Hepatocyte (in vitro differentiated cells): ENCODE data around the gene CAPN2. TPM values are rescaled to one million over a fixed set of nuclear protein-coding genes. Genes with fewer than 3 reads are reported as not detected.
A peak's percentile ranks its signal among the peaks of the same experiment; 100 is the strongest.
"Not testable (repeated sequence)": the region's sequence is repeated elsewhere in the genome, so short reads cannot be mapped to it uniquely, and the experiment has no call there.

Experiments used
- DNase-seq: peaks from one replicate; pipeline ENCODE4 v3.0.0-alpha.2; 2016; ENCODE audit warnings: low spot score
- H2AFZ ChIP-seq: fragments of 200-600 bp; sonication (generic); 2 replicates; pipeline ENCODE4 v1.6.0; 2016; ENCODE audit warnings: antibody characterized with exemption, mild to moderate bottlenecking
- H3K27ac ChIP-seq: fragments of 200-600 bp; sonication (generic); 2 replicates; pipeline ENCODE4 v1.5.1; 2016; ENCODE audit warnings: mild to moderate bottlenecking
- H3K27me3 ChIP-seq: fragments of 200-600 bp; sonication (generic); 2 replicates; pipeline ENCODE4 v1.6.1; 2016
- H3K36me3 ChIP-seq: fragments of 200-600 bp; sonication (generic); replicated peaks from 2 replicates; pipeline ENCODE4 v1.5.1; 2016; ENCODE audit warnings: low read depth; ENCODE audit not compliant: insufficient read depth
- H3K4me1 ChIP-seq: fragments of 200-600 bp; sonication (generic); 2 replicates; pipeline ENCODE4 v1.5.1; 2016; ENCODE audit warnings: mild to moderate bottlenecking, moderate library complexity; ENCODE audit not compliant: insufficient read depth
- H3K4me2 ChIP-seq: fragments of 200-600 bp; sonication (generic); 2 replicates; pipeline ENCODE4 v1.6.0; 2016
- H3K4me3 ChIP-seq: fragments of 200-600 bp; sonication (generic); 2 replicates; pipeline ENCODE4 v1.5.1; 2016; ENCODE audit warnings: mild to moderate bottlenecking
- H3K79me2 ChIP-seq: fragments of 200-600 bp; sonication (generic); 2 replicates; pipeline ENCODE4 v1.6.0; 2017; ENCODE audit warnings: mild to moderate bottlenecking
- H3K9me2 ChIP-seq: fragments of 200-600 bp; sonication (generic); replicated peaks from 2 replicates; pipeline ENCODE4 v1.6.0; 2017; ENCODE audit warnings: mild to moderate bottlenecking; ENCODE audit not compliant: insufficient read depth
- H3K9me3 ChIP-seq: fragments of 200-600 bp; sonication (generic); 2 replicates; pipeline ENCODE4 v1.5.1; 2016; ENCODE audit warnings: low read depth, mild to moderate bottlenecking
- H4K20me1 ChIP-seq: fragments of 200-600 bp; sonication (generic); 2 replicates; pipeline ENCODE4 v1.6.0; 2016; ENCODE audit warnings: mild to moderate bottlenecking; ENCODE audit not compliant: insufficient read depth, poor library complexity, severe bottlenecking
- EZH2 ChIP-seq: fragments of 200-600 bp; sonication (generic); IDR thresholded peaks from 2 replicates; pipeline ENCODE4 v1.6.1; 2016; ENCODE audit warnings: antibody characterized with exemption, mild to moderate bottlenecking, borderline replicate concordance
- EZH2phosphoT487 ChIP-seq: fragments of 200-600 bp; sonication (generic); IDR thresholded peaks from one replicate; pipeline ENCODE4 v1.6.1; 2018; ENCODE audit warnings: antibody characterized with exemption, mild to moderate bottlenecking, low read depth, moderate library complexity; ENCODE audit not compliant: unreplicated experiment, severe bottlenecking
- WGBS: methylation state at CpG from one replicate; pipeline ENCODE4 v1.1.6; 2016; ENCODE audit warnings: low lambda C conversion rate; ENCODE audit errors: missing lambda C conversion rate; 5-methylcytosine and 5-hydroxymethylcytosine counted together
- polyA plus RNA-seq: library from polyadenylated mRNA; unstranded; fragments of >200 nt; fragmentation: Nextera tagmentation; extraction: Ambion mirVana; gene quantifications from 2 replicates; pipeline ENCODE4 v1.2.1, GENCODE V29; 2016
- total RNA-seq: library from RNA; depleted of rRNA; stranded (reverse); fragments of >200 nt; gene quantifications from 2 replicates; pipeline ENCODE4 v1.2.3, GENCODE V29; 2014
- TF ChIP-seq, protein P1 (sequence below): fragments of 200-600 bp; sonication (generic); IDR thresholded peaks from 2 replicates; pipeline ENCODE4 v1.5.1; 2016; ENCODE audit warnings: antibody characterized with exemption, mild to moderate bottlenecking; ENCODE audit not compliant: poor library complexity

Gene CAPN2
- total and polyA plus RNA-seq, 2 experiments from 2014 or later = 147 to 162 TPM

DNA sequence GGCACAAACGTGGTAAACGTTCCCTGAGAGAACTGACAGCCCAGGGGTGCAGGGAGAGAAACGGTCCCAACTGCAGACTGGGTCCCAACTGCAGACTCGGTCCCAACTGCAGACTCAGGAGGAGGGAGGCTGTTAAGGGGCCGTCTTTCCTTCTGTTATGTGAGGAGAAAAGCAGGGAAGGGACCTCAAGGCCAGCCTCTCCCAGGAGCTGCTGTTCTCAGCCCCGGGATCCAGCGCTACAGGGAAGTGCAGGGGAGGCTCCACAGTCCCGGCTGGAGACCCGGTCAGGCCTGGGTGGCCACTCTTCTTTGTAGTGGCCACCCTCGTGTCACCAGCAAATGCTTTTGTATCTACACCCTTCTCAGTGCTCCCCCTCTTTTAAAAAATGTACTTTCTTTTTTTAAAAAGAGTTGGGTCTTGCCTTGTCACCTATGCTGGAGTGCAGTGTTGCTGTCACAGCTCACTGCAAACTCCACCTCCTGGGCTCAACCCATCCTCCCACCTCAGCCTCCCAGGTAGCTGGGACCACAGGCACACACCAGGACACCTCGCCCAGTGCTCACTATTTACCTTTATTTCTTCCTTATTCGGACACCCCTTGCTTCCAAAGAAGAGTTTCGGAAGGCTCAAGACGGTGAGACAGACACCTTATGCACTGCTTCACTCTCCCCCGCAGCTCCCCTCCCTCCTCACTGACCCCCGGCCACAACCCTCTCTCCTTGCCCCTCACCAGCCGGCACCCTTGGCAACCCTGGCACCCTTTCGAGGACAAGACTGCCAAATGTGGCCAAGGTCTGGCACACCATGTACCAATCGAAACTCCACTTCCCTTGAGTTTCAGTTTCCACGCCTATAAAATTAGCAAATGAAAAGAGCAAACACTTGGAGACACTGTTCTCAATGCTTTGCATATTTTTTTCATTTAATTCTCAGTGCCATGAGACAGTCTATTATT, 21.8 kb downstream of the CAPN2 start:
- 75% methylated on average over 20 of the region's 20 CpGs for WGBS
- no peaks in the 10 kb centered on the region for H4K20me1 ChIP-seq
- H3K4me2 ChIP-seq = no peak overlapping the region
- H3K4me3 ChIP-seq = no peak overlapping the region
- H3K4me1 ChIP-seq = peaks cover 64% of the 10 kb centered on the region
- H3K79me2 ChIP-seq = peaks cover 44% of the 10 kb centered on the region
- no peak for TF ChIP-seq EZH2phosphoT487
- TF ChIP-seq, protein P1, sequence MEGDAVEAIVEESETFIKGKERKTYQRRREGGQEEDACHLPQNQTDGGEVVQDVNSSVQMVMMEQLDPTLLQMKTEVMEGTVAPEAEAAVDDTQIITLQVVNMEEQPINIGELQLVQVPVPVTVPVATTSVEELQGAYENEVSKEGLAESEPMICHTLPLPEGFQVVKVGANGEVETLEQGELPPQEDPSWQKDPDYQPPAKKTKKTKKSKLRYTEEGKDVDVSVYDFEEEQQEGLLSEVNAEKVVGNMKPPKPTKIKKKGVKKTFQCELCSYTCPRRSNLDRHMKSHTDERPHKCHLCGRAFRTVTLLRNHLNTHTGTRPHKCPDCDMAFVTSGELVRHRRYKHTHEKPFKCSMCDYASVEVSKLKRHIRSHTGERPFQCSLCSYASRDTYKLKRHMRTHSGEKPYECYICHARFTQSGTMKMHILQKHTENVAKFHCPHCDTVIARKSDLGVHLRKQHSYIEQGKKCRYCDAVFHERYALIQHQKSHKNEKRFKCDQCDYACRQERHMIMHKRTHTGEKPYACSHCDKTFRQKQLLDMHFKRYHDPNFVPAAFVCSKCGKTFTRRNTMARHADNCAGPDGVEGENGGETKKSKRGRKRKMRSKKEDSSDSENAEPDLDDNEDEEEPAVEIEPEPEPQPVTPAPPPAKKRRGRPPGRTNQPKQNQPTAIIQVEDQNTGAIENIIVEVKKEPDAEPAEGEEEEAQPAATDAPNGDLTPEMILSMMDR = no peak
- no peak for TF ChIP-seq EZH2
- no peaks in the 10 kb centered on the region for H3K27me3 ChIP-seq
- no peaks in the 10 kb centered on the region for H3K9me3 ChIP-seq
- no peak for DNase-seq
- H3K9me2 ChIP-seq = no peaks in the 10 kb centered on the region
- H3K27ac ChIP-seq = peak overlapping the region; percentile 77
- H3K36me3 ChIP-seq = no peaks in the 10 kb centered on the region
- H2AFZ ChIP-seq = no peak overlapping the region

DNA sequence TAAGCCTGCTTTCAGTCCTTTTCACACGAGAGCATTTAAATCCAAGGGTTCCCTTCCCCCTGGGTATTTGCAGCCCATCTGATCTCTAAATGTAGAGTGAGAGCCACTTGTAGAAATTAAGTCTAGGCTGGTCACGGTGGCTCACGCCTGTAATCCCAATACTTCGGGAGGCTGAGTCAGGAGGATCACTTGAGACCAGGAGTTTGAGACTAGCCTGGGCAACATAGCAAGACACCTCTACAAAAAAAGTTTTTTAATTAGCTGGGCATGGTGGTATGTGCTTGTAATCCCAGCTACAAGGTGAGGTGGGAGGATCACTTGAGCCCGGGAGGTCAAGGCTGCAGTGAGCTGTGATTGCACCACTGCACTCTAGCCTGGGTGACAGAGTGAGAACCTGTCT, 24.3 kb downstream of the CAPN2 start:
- H3K27ac ChIP-seq = peak overlapping the region; percentile 59
- not testable (repeated sequence) for H3K9me3 ChIP-seq, DNase-seq, H3K4me2 ChIP-seq, H3K9me2 ChIP-seq, H4K20me1 ChIP-seq, H3K36me3 ChIP-seq, H3K4me3 ChIP-seq, H3K27me3 ChIP-seq, H2AFZ ChIP-seq
- WGBS = 89% methylated on average over 5 of the region's 5 CpGs
- peaks cover 35% of the 10 kb centered on the region for H3K79me2 ChIP-seq
- peaks cover 67% of the 10 kb centered on the region for H3K4me1 ChIP-seq

DNA sequence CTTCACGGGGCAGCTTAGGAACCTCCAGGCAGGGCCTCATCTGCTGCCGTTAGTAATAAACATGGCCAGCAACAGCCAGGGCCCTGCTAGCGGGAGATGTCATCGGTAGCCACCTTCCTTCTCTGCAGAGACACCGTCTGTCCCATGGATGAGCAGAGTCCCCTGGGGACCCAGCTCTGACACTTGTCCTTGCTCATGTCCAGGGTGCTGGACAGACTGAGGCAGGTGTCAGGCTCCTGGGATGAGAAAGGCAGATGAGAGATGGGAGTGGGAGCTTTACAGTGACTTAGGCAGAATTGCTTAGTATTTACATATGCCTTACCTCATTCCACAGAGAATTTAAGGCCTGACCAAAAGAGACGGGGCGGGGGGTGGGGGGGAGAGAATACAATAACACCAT, 25.0 kb downstream of the CAPN2 start:
- Histone ChIP-seq H3K27me3 (no peaks in the 10 kb centered on the region), H3K9me3 (no peaks in the 10 kb centered on the region), H3K4me3 (no peak overlapping the region), H3K4me2 (no peak overlapping the region), H3K4me1 (peaks cover 60% of the 10 kb centered on the region), H3K79me2 (peaks cover 36% of the 10 kb centered on the region), H3K9me2 (no peaks in the 10 kb centered on the region), H2AFZ (no peak overlapping the region), H4K20me1 (no peaks in the 10 kb centered on the region), H3K27ac (peak overlapping the region; percentile 59), H3K36me3 (no peaks in the 10 kb centered on the region)
- no peak for TF ChIP-seq EZH2
- no peak for TF ChIP-seq EZH2phosphoT487
- TF ChIP-seq, protein P1 = no peak
- no peak for DNase-seq
- WGBS = 65% methylated on average over 7 of the region's 7 CpGs
